ENCODE results near the gene TAOK2. TPM values are rescaled to one million over a fixed set of nuclear protein-coding genes. Genes with fewer than 3 reads are reported as not detected.

Gene TAOK2
- total RNA-seq, 2 donors from 2014 or later = 43.8 to 97.4 TPM

GRCh38 chr16:29984764-29985147 is 11.1 kb downstream of the TAOK2 start:
- H3K36me3 ChIP-seq = peaks cover 43 to 59% of the 10 kb centered on the region in 2 donors
- no peak for DNase-seq (ENCODE audit: low spot score)
- 91% methylated on average over 5 of the region's 5 CpGs for WGBS

GRCh38 chr16:29985271-29985811 is 11.7 kb downstream of the TAOK2 start:
- Histone ChIP-seq H3K27ac (no peak overlapping the region), H3K36me3 (peaks cover 43 to 55% of the 10 kb centered on the region in 2 donors), H3K4me1 (replicated peaks) (no peaks in the 10 kb centered on the region), H3K4me3 (no peak overlapping the region), H3K27me3 (replicated peaks; ENCODE audit: insufficient read depth) (no peaks in the 10 kb centered on the region), H3K9me3 (no peaks in the 10 kb centered on the region)
- DNase-seq (ENCODE audit: low spot score) = no peak
- WGBS = 92% methylated on average over 28 of the region's 28 CpGs
- intact Hi-C loops (cut with DNase I) = no loop called here
- TF ChIP-seq POLR2AphosphoS5 (IDR thresholded peaks at IDR 0.05) = no peak
- TF ChIP-seq POLR2A (IDR thresholded peaks at IDR 0.05) = no peak
- TF ChIP-seq CTCF (IDR thresholded peaks at IDR 0.05) = no peak

More at GRCh38 chr16:29984764-29985147, 11.1 kb downstream of the TAOK2 start:
- TF ChIP-seq POLR2AphosphoS5 (IDR thresholded peaks at IDR 0.05) (no peak), POLR2A (IDR thresholded peaks at IDR 0.05) (no peak), CTCF (IDR thresholded peaks at IDR 0.05) (no peak)
- H3K4me1 ChIP-seq (replicated peaks) = no peaks in the 10 kb centered on the region
- H3K4me3 ChIP-seq = no peak overlapping the region
- no peaks in the 10 kb centered on the region for H3K9me3 ChIP-seq
- H3K27me3 ChIP-seq (replicated peaks; ENCODE audit: insufficient read depth) = no peaks in the 10 kb centered on the region
- no peak overlapping the region for H3K27ac ChIP-seq
- intact Hi-C loops (cut with DNase I) = no loop called here

DNA sequence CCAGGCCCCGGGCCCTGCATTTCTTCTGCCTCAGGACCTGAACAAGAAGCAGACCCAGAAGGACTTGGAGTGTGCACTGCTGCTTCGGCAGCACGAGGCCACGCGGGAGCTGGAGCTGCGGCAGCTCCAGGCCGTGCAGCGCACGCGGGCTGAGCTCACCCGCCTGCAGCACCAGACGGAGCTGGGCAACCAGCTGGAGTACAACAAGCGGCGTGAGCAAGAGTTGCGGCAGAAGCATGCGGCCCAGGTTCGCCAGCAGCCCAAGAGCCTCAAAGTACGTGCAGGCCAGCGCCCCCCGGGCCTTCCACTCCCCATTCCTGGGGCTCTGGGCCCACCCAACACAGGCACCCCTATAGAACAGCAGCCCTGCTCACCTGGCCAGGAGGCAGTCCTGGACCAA is 12.6 kb downstream of the TAOK2 start:
- H3K9me3 ChIP-seq = no peaks in the 10 kb centered on the region
- H3K27me3 ChIP-seq (replicated peaks; ENCODE audit: insufficient read depth) = no peaks in the 10 kb centered on the region
- no peak overlapping the region for H3K27ac ChIP-seq
- H3K36me3 ChIP-seq = peaks cover 43 to 53% of the 10 kb centered on the region in 2 donors
- whole genome bisulfite sequencing = 91% methylated on average over 20 of the region's 20 CpGs
- H3K4me1 ChIP-seq (replicated peaks) = no peaks in the 10 kb centered on the region
- no peak overlapping the region for H3K4me3 ChIP-seq
- no peak for DNase-seq (ENCODE audit: low spot score)
- intact Hi-C loops (cut with DNase I) = no loop called here
- TF ChIP-seq CTCF (IDR thresholded peaks at IDR 0.05) (no peak), POLR2AphosphoS5 (IDR thresholded peaks at IDR 0.05) (no peak), POLR2A (IDR thresholded peaks at IDR 0.05) (no peak)

DNA sequence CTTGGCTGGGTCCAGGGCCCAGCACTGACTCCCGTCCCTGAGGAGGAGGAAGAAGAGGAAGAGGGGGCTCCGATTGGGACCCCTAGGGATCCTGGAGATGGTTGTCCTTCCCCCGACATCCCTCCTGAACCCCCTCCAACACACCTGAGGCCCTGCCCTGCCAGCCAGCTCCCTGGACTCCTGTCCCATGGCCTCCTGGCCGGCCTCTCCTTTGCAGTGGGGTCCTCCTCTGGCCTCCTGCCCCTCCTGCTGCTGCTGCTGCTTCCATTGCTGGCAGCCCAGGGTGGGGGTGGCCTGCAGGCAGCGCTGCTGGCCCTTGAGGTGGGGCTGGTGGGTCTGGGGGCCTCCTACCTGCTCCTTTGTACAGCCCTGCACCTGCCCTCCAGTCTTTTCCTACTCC is 13.3 kb downstream of the TAOK2 start:
- Histone ChIP-seq H3K27me3 (replicated peaks; ENCODE audit: insufficient read depth) (no peaks in the 10 kb centered on the region), H3K4me3 (no peak overlapping the region), H3K27ac (no peak overlapping the region), H3K36me3 (peaks cover 43 to 53% of the 10 kb centered on the region in 2 donors), H3K4me1 (replicated peaks) (no peaks in the 10 kb centered on the region), H3K9me3 (no peaks in the 10 kb centered on the region)
- 93% methylated on average over 4 of the region's 5 CpGs for WGBS
- DNase-seq (ENCODE audit: low spot score) = no peak
- no peak for TF ChIP-seq CTCF (IDR thresholded peaks at IDR 0.05)
- TF ChIP-seq POLR2AphosphoS5 (IDR thresholded peaks at IDR 0.05) = no peak
- no peak for TF ChIP-seq POLR2A (IDR thresholded peaks at IDR 0.05)
- intact Hi-C loops (cut with DNase I) = no loop called here

- WGBS = 93% methylated on average over 26 of the region's 35 CpGs
- no peaks in the 10 kb centered on the region for H3K27me3 ChIP-seq (replicated peaks; ENCODE audit: insufficient read depth)
- H3K36me3 ChIP-seq = peaks cover 43 to 48% of the 10 kb centered on the region in 2 donors
- no peaks in the 10 kb centered on the region for H3K4me1 ChIP-seq (replicated peaks)
- TF ChIP-seq POLR2A (IDR thresholded peaks at IDR 0.05) (no peak), POLR2AphosphoS5 (IDR thresholded peaks at IDR 0.05) (no peak), CTCF (IDR thresholded peaks at IDR 0.05) (no peak)
- no peaks in the 10 kb centered on the region for H3K9me3 ChIP-seq
- intact Hi-C loops (cut with DNase I) = no loop called here
- no peak overlapping the region for H3K4me3 ChIP-seq
- DNase-seq (ENCODE audit: low spot score) = no peak
- H3K27ac ChIP-seq = no peak overlapping the region
Observed at GRCh38 chr16:29987371-29988085, 13.9 kb downstream of the TAOK2 start.
